ENCODE data around the gene AKAP13.

DNA sequence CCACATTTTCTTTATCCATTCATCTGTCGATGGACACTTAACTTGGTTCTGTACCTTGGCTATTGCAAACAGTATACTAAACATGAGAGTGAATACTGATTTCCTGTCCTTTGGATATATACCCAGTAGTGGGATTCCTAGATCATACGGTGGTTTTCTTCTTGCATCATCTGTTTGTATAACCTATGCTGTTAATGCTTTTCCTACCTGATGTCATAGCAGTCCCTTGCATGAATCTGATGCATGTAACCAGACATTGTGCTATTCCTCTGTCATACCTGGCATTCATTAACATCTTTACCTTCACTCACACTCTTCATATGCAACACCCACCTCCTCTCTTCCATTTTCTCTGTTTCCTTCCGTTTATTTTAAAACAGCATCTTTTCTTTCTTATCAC, 229.1 kb downstream of the AKAP13 start:
- no peak for TF ChIP-seq POLR2A (IDR thresholded peaks at IDR 0.05)
- TF ChIP-seq CTCF (IDR thresholded peaks at IDR 0.05) = no peak

Data from esophagus squamous epithelium (tissue), 4 donors.